Peyer's patch (tissue), 4 donors: Measurements from ENCODE around the gene MPPE1.

Source experiments
- CTCF ChIP-seq, 6 experiments: fragments of 450-650 bp in 4 of 6; fragments of 200-600 bp in 2 of 6; sonication (generic) in 1 of 6; IDR thresholded peaks; one replicate each; pipeline ENCODE4 v1.5.1; 2017 to 2019; ENCODE audit warnings: antibody characterized with exemption in 6 of 6, mild to moderate bottlenecking in 3 of 6, moderate library complexity in 1 of 6
- POLR2A ChIP-seq, 2 donors: fragments of 450-650 bp; IDR thresholded peaks; one replicate each; pipeline ENCODE4 v1.5.1; 2017; ENCODE audit warnings: antibody characterized with exemption in 2 of 2, mild to moderate bottlenecking in 2 of 2, moderate library complexity in 2 of 2

- TF ChIP-seq CTCF (IDR thresholded peaks at IDR 0.05) (no peak), POLR2A (IDR thresholded peaks at IDR 0.05) (no peak)
These were observed 25.0 kb downstream of the MPPE1 start for GRCh38 chr18:11883153-11883552.
